DMS53 treated with DMSO at 0.1 percent for 48 hours (cell line): Measurements from ENCODE around the gene POTEC.
"Not testable (repeated sequence)": the region's sequence is repeated elsewhere in the genome, so short reads cannot be mapped to it uniquely, and the experiment has no call there.

Experiments
- DNase-seq: peaks from one replicate; lab custom pipeline; 2025; ENCODE audit not compliant: unreplicated experiment; lab: John Stamatoyannopoulos, UW

Gene POTEC

DNA sequence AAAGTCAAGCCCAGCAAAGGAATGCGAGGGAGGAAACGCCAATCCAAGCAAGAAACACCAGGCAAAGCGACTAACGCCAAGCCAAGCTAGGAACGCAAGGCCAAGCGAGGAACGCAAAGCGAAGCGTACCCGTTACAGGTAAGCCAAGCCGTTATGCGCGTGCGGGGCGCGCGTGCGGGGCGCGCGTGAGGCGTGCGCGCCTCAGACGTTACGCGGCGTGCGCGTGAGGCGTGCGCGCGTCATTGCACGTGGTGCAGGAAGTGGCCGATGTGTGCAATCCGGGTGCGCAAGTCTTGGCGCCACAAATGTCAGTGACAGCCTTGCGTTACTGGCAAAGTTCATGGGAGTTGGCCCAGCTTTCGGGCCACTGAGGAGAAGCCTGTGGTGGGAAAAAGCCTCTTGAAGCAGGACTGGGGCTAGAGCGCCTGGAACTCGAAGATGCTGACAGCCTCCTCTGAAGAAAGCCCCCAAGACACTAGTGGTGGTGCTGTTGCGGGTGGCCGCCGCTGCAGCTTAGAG lies at the start of gene POTEC:
Gene POTEC, minus strand, starts transcription at position 155 of the 519 bp plus-strand sequence. CDS start 454 bp downstream, outside the sequence.
- DNase-seq: not testable (repeated sequence)

GRCh38 chr18:14577971-14578370 lies 34.6 kb upstream of the POTEC start:
- no peak for DNase-seq

GRCh38 chr18:14559502-14559901 lies 16.1 kb upstream of the POTEC start:
- DNase-seq: not testable (repeated sequence)

DNA sequence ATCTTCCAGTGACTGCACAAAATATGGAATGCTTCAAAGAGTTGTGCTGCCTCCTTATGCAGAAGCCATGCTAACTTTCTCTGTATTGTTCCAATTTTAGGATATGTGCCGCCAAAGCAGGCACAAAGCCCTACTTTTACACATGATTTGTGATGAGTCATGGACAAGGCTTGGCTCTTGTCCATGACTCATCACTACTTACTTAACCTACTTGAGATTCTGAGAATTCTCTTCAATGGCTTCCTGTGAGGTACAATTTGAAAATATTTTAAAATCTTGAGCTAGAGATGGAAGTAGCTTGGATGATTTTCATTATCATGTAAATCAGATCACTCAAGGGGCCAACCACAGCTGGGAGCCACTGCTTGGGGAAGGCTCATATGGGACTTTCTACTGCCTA lies 11.7 kb downstream of the POTEC start:
- DNase-seq: not testable (repeated sequence)

DNA sequence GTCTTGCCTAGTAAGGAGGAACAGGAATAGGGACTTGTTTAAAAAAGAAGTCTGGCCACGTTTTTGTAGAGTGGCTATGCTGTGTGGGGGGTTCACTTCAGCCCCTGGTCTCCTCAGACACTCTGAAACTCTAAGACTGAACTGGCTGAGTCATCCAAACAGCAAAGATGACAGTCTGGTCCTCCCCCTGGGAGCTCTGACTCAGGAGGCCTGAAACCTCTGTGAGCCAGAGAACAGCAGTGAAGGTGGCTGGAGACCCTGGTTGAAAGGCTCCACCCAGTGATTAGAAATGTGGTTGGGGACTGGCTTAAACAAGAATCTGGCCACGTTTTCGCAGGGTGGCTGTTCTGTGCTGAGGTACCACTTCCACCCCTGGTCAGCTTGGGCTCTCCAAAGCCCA lies 32.7 kb downstream of the POTEC start:
- DNase-seq: not testable (repeated sequence)

DNA sequence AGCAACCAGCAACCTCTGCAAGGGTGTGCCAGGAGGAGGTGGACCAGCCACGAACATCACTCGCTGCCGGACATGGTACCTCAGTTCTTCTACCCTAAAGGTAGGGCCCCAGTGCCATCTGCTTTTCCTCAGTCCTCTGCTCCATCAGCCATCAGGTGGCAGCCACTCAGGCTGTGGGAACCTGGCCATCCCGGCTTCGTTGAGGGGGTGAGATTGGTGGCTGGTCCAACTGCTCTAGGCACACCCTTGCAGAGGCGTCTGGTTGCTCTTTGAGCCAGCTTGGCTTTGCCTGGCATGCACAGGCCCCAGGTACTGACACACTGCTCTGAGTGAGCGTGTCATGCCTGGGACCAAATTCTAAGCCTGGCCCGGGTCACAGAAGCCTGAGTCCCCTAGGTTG lies 39.7 kb downstream of the POTEC start:
- DNase-seq: not testable (repeated sequence)

DNA sequence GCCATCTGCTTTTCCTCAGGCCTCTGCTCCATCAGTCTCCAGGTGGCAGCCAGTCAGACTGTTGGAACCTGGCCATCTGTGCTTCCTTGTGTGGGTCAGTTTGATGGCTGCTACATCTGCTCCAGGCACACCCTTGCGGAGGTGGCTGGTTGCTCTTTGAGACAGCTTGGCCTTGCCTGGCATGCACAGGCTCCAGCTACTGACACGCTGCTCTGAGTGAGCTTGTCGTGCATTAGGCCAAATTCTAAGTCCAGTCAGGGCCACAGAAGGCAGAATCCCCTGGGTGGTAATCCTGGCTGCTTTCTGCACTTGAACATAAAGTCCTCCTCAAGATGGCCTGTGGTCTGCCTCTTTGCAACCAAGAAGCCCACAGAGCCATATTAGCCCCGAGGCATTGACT lies 41.5 kb downstream of the POTEC start:
- not testable (repeated sequence) for DNase-seq

DNA sequence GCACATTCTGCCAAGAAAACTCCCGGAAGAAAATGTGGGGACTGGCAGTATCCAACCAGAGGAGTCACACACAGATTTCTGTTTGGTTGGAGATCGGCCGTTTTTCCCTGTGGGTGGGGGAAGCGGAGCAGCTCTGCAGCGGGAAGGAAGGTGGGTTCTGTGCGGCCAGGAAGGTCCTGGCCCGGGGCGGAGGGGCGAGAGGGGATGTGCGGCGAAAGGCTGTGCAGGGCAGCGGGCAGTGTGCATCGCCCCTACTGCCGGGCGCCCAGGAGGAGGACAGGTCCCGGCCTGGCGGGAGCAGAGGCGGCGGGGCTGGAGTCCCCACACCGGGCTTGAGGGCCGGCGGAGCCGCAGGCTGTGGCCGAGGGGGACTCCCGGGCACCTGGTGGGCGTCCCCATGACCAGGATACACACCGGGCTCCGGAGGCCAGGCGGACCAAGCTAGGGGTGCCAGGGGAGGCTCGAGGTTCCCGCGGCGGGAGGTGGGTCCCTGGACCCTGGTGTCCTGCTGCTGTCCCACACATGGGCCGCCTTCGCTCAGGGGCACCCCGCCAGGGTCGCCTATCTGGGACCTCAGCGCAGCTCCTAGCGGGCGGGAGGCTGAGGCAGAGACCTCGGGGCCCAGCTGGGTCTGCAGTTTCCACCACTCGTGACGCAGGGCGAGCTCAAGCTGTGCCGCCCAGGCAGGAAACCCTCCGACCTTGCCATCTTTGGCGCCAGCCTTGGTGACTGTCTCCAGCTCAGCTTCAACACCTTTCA lies 54.0 kb downstream of the POTEC start:
- DNase-seq: not testable (repeated sequence)

GRCh38 chr18:14488789-14489188 lies 54.6 kb downstream of the POTEC start:
- not testable (repeated sequence) for DNase-seq

- DNase-seq: not testable (repeated sequence)
These were observed 56.3 kb downstream of the POTEC start for GRCh38 chr18:14486926-14487580.

GRCh38 chr18:14479076-14479475 lies 64.3 kb downstream of the POTEC start:
- DNase-seq: not testable (repeated sequence)

GRCh38 chr18:14475520-14475919 lies 67.9 kb downstream of the POTEC start:
- not testable (repeated sequence) for DNase-seq

- DNase-seq: not testable (repeated sequence)
These were observed 68.6 kb downstream of the POTEC start for GRCh38 chr18:14474752-14475151.

- not testable (repeated sequence) for DNase-seq
These were observed 69.2 kb downstream of the POTEC start for GRCh38 chr18:14474007-14474720.

DNA sequence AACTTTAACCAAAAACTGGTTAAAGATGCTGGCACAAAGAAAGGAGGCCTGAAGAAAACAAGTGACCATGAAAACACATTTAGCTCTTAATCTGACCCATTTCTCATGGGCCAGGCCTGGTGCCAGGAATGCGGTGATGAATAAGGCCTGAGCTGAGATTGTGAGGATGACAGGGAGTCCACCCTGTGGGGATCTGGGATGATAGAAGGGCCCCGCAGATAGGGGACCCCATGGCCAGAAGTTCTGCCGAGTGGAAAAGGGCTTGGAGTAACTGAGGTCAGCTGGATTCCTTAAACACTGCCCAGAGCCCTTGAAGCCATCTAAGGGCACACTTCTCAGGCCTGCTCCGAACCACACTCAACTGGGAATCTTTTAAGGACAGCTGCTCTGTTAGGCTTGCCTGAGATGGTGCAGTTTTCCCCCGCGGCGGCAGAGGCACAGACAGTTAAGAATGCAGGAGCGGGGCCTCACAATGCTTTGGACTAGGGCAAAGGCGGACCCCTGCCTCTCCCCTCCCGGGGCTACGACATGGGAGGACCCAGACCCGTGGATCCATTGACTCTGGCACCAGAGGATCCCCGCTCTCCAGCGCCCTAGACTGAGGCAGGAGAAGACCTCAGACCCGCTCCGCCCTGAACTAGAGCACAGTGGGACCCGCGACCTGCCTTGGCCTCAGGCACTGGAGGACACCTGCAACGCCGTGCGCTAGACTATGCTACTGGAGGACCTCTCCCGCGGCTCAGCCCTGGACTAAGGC lies 70.0 kb downstream of the POTEC start:
- not testable (repeated sequence) for DNase-seq

GRCh38 chr18:14471286-14471685 lies 72.1 kb downstream of the POTEC start:
- not testable (repeated sequence) for DNase-seq

GRCh38 chr18:14470446-14470845 lies 73.0 kb downstream of the POTEC start:
- not testable (repeated sequence) for DNase-seq

DNA sequence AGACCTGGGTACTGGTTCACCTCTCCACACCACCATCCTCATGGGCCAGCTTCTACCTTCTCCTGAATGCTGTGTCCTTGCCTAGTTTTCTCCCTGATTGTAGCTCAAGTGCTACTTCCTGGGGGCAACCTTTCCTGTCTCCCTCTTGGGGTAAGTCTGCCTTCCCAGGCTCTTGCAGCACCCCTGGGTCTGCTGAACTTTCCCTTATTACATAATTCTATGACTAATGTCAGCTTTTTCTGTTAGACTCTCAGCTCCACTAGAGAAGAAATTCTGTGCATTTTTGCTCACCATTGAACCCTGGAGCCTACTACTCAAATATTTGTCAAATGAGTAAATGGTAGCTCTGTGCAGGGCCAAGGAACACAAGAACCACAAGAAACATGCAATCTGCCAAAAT lies 73.4 kb downstream of the POTEC start:
- not testable (repeated sequence) for DNase-seq

GRCh38 chr18:14465989-14466388 lies 77.4 kb downstream of the POTEC start:
- DNase-seq: not testable (repeated sequence)
